ENCODE data around the gene HOXB4.

- TF ChIP-seq, protein P1, sequence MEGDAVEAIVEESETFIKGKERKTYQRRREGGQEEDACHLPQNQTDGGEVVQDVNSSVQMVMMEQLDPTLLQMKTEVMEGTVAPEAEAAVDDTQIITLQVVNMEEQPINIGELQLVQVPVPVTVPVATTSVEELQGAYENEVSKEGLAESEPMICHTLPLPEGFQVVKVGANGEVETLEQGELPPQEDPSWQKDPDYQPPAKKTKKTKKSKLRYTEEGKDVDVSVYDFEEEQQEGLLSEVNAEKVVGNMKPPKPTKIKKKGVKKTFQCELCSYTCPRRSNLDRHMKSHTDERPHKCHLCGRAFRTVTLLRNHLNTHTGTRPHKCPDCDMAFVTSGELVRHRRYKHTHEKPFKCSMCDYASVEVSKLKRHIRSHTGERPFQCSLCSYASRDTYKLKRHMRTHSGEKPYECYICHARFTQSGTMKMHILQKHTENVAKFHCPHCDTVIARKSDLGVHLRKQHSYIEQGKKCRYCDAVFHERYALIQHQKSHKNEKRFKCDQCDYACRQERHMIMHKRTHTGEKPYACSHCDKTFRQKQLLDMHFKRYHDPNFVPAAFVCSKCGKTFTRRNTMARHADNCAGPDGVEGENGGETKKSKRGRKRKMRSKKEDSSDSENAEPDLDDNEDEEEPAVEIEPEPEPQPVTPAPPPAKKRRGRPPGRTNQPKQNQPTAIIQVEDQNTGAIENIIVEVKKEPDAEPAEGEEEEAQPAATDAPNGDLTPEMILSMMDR (IDR thresholded peaks at IDR 0.05 in 4 of 5, conservative IDR thresholded peaks at IDR 0.05 in 1 of 5), result no peak
- TF ChIP-seq POLR2A (IDR thresholded peaks at IDR 0.05), result no peak
Observed at GRCh38 chr17:48563867-48564187, 14.3 kb downstream of the HOXB4 start.

All from gastrocnemius medialis (tissue), 4 donors.